Activated CD4-positive, alpha-beta T cell treated with anti-CD3 and anti-CD28 coated beads for 24 hours (primary cell): Measurements from ENCODE around the gene GDI1.
A peak's percentile ranks its signal among the peaks of the same experiment; 100 is the strongest.

Experiments
- DNase-seq, 2 donors: peaks; one replicate each; pipeline ENCODE4 v3.0.0-alpha.2; 2020; ENCODE audit warnings: low read depth in 2 of 2

GDI1 gene

DNA sequence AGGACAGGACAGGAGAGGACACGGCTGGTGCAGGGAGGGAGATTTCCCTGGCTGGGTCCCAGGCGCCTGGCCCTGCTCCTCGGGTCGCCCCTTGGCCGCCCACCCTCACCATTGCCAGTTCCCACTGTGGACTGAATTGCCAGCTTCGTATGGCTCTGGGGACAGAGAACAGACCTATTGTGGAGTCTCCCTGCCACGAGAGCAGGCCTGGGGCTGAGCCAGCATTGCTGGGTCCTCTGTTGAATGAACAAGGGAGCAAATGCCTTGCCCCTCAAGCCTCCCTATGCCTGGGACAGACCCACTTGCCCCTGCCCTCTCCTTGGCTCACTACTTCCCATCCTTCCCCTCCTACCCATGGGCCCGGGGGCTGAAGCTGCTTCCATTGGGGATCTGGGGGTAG lies 25.4 kb downstream of the GDI1 start:
- DNase-seq: no peak

- no peak for DNase-seq
Observed at GRCh38 chrX:154463611-154464220, 26.8 kb downstream of the GDI1 start.

DNA sequence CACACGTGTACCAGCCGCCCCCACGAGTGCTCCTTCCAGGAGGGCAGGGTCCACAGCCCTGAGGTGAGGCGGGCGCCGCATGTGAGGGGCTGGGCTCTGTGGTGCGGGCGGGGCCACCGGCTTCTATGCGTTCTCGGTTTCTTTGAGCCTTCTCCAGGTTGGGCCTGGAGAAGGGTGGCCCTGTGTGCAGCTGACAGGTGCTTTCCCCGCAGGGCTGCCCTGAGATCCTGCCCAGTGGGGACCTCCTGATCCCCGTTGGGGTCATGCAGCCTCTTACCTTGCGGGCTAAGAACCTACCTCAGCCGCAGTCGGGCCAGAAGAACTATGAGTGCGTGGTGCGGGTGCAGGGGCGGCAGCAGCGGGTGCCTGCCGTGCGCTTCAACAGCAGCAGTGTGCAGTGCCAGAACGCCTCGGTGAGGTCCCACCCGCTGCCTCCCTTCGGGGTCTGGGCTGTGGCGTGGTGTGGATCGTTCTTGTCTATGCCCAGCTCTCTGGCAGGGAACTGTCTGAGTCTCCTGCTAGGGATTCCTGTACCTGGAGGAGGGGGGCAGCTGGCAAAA lies 27.9 kb downstream of the GDI1 start:
- no peak for DNase-seq

GRCh38 chrX:154465601-154466000 lies 28.6 kb downstream of the GDI1 start:
- no peak for DNase-seq

DNA sequence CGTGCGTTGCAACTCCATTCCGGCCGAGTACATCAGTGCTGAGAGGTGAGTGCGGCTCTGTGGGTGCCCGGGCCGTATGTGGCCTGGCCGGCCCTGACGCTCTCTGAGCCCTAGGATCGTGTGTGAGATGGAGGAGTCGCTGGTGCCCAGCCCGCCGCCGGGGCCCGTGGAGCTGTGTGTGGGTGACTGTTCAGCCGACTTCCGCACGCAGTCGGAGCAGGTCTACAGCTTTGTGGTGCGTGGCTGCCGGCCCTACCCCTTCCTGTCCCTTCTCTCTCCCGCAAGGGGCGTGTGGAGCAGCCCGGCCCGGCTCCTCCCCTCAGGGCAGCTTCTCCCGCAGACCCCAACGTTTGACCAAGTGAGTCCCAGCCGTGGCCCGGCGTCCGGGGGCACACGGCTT lies 29.1 kb downstream of the GDI1 start:
- DNase-seq: no peak

DNA sequence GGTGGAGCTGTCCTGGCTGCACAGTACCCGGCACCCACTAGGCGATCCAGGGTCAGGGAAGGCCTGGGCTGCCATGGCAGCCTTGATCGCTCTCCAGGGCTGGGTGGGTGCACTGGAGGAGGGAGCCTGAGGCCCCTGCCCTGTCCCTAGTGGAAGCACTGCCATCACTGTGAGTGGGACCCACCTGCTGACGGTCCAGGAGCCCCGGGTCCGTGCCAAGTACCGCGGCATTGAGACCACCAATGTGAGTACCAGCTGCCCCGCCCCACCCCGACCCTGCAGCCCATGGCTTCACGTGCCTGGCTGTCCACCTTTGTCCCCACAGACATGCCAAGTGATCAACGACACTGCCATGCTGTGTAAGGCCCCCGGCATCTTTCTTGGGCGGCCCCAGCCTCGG lies 30.0 kb downstream of the GDI1 start:
- no peak for DNase-seq

DNA sequence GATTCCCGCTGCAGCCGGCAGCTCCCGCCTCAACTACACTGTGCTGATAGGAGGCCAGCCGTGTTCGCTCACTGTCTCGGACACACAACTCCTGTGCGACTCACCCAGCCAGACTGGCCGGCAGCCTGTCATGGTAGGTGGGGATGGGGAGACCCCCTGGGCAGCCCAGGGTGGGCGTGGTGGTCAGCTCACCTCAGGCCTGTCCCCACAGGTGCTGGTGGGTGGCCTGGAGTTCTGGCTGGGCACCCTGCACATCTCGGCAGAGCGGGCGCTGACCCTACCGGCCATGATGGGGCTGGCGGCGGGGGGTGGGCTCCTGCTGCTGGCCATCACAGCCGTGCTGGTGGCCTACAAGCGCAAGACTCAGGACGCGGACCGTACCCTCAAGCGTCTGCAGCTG lies 30.6 kb downstream of the GDI1 start:
- DNase-seq: no peak

DNA sequence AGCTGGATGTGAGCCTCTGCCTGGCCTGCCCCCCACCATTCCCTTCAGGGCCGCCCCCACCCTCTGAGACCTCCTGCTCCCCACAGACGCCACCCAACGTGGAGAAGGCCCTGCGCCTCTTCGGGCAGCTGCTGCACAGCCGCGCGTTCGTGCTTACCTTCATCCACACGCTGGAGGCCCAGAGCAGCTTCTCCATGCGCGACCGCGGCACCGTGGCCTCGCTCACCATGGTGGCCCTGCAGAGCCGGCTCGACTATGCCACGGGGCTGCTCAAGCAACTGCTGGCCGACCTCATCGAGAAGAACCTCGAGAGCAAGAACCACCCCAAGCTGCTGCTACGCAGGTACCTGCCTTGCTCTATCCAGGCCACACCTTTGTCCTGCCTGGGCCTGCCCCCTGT lies 31.3 kb downstream of the GDI1 start:
- DNase-seq: no peak

- no peak for DNase-seq
Observed at GRCh38 chrX:154469114-154469513, 32.2 kb downstream of the GDI1 start.

DNA sequence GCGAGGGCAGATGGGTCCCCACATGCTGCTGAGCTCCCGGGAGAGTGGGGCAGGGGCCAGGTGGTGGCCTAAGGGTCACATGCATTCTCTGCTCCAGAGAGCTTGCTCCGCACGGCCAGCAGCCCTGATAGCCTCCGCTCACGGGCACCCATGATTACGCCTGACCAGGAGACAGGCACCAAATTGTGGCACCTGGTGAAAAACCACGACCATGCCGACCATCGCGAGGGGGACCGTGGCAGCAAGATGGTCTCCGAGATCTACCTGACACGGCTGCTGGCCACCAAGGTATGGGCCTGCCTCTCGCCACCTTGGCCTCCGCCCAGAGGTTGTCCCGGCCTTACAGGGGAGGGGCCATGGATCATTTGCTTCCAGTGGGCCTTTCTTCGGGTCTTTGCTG lies 32.9 kb downstream of the GDI1 start:
- DNase-seq: no peak

DNA sequence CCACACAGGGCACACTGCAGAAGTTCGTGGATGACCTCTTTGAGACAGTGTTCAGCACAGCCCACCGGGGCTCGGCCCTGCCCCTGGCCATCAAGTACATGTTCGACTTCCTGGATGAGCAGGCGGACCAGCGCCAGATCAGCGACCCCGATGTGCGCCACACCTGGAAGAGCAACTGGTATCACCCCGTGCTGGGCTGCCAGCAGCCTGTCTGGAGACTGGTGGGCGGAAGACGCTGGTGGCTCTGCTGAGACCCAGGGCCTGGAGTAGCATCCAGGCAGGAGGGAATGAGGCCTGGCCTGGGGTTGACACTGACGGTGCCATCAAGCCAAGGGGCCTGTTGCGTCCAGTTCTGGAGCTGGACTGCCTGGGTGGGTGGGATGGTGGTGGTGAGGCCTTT lies 33.5 kb downstream of the GDI1 start:
- no peak for DNase-seq

- no peak for DNase-seq
Observed at GRCh38 chrX:154470914-154471568, 34.1 kb downstream of the GDI1 start.

GRCh38 chrX:154471839-154472684 lies 35.1 kb downstream of the GDI1 start:
- no peak for DNase-seq

GRCh38 chrX:154472685-154473632 lies 36.0 kb downstream of the GDI1 start:
- no peak for DNase-seq

DNA sequence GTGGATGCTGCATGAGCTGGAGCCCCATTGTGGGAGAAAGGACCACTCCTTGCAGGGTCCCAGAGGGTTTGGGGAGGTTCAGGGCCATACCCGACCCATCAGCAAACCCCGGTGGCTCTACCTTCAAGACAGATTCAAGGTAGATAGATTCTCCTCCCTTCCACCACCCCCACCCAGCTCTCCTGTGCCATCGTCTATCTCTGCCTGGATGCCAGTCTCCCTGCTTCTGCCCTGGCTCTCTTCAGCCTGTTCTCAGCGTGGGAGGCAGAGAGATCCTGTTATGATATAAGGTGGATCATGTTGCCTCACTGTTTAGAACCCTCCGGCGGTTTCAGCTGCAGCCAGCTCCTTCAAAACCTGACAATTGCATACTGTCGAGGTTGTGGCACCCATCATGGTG lies 36.7 kb downstream of the GDI1 start:
- DNase-seq: no peak

- DNase-seq: no peak
Observed at GRCh38 chrX:154476821-154477220, 39.9 kb downstream of the GDI1 start.

GRCh38 chrX:154477891-154478477 lies 41.0 kb downstream of the GDI1 start:
- no peak for DNase-seq

DNA sequence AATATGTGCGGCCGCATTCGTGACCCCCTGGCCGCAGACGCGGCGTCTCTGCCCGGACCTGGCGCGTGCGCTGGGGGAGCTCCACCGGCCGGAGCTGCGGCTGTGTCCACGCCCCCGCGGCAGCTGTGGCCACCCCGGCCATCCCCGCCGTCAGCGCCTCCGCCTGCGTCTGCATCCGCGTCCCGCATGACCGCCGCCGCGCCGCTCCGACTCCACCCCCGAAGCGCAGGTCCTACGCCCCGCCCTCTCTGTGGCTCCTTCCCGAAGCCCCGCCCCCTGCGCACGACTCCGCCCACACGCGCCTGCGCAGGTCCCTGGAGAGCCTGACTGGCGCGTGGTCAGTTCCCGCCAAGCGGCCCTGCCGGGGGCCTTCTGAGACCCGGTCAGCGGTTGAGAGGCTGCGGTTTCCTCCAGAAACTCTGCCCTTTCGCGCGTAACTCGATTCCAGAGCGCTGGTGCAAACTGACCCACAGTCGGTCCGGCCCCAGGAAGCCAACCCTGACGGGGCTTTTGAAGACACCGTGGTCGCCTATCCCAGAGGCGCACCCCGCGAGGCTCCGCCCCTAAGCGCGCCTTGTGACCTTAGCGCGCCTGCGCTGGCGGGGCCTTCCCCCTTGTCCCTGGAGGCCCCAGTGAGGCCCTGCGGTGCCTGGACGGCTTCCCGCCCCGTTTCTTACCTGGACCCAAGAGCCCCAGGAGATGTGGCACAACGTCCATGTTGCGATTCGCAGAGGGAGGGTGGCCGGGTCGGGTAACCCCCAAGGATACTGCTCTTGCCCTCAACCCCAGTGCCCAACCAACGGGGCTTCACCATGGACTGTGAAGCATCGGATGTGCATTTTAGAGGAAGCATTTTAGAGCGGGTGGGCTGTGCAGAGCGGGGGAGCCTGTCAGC lies 42.0 kb downstream of the GDI1 start, which contains the start of gene LAGE3:
Gene LAGE3, minus strand, starts transcription at position 554 of the 895 bp plus-strand sequence. Its CDS starts 366 bp downstream, at position 188.
- DNase-seq: peak; percentile 88 to 91

GRCh38 chrX:154481195-154481594 lies 44.2 kb downstream of the GDI1 start:
- DNase-seq: no peak
